Stimulated activated memory B cell treated with anti-CD40 and anti-IgM and Interleukin-4, amounts not matched to agents 10 μg/mL and 1 μg/mL and 100 μg/mL, for 72 hours (primary cell): ENCODE measurements around the gene RAD51D.

Experiments
- ATAC-seq: fragments of 150-1000 bp; cut with Tn5 transposase; 2 replicates; pipeline ENCODE4 v1.10.0; 2021
- H3K27ac Mint-ChIP-seq: one replicate; pipeline ENCODE4 v1.8.0; 2022; ENCODE audit warnings: mild to moderate bottlenecking, mixed read lengths
- H3K27me3 Mint-ChIP-seq: one replicate; pipeline ENCODE4 v1.8.0; 2022; ENCODE audit warnings: mixed read lengths
- H3K36me3 Mint-ChIP-seq: one replicate; pipeline ENCODE4 v1.8.0; 2022; ENCODE audit warnings: mixed read lengths
- H3K4me1 Mint-ChIP-seq: one replicate; pipeline ENCODE4 v1.8.0; 2022; ENCODE audit warnings: mixed read lengths
- H3K4me3 Mint-ChIP-seq: one replicate; pipeline ENCODE4 v1.8.0; 2022; ENCODE audit warnings: mild to moderate bottlenecking, moderate library complexity, mixed read lengths
- H3K9me3 Mint-ChIP-seq: one replicate; pipeline ENCODE4 v1.8.0; 2022; ENCODE audit warnings: mixed read lengths

RAD51D gene

DNA sequence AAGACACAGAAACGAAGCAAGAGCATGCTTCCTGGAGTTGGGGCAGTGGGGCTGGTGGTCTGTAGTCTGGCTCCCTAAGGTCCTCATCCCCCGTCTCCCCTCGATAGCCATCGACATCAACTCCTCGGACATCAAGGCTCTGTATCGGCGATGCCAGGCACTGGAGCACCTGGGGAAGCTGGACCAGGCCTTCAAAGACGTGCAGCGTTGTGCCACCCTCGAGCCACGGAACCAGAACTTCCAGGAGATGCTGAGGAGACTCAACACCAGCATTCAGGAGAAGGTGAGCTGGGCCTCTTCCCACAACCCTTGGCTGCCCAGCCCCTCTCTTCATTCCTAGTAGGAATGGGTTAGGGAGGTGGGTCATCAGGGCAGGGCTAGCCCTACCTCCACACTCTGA, 30.3 kb upstream of the RAD51D start:
- Mint-ChIP-seq H3K27me3 (peaks cover 30% of the 10 kb centered on the region), H3K4me1 (no peaks in the 10 kb centered on the region), H3K36me3 (no peaks in the 10 kb centered on the region), H3K27ac (no peak overlapping the region), H3K4me3 (no peak overlapping the region), H3K9me3 (no peaks in the 10 kb centered on the region)
- ATAC-seq = no peak

DNA sequence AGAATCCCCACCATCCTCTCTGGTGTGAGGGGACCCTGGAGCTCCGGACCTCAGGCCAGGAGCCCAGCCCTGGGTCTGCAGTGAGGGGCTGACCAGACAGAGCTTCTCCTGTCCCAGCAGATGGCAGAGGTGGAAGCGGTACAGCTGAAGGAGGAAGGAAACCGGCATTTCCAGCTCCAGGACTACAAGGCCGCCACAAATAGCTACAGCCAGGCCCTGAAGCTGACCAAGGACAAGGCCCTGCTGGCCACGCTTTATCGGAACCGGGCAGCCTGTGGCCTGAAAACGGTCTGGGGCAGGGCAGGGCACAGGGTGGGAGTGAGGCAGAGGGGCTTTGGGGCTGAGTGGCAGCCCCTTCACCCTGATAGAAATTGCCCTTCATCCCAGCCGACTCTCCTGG, 28.5 kb upstream of the RAD51D start:
- Mint-ChIP-seq H3K9me3 (no peaks in the 10 kb centered on the region), H3K27me3 (peaks cover 30% of the 10 kb centered on the region), H3K4me1 (no peaks in the 10 kb centered on the region), H3K27ac (no peak overlapping the region), H3K4me3 (no peak overlapping the region), H3K36me3 (no peaks in the 10 kb centered on the region)
- ATAC-seq = no peak

DNA sequence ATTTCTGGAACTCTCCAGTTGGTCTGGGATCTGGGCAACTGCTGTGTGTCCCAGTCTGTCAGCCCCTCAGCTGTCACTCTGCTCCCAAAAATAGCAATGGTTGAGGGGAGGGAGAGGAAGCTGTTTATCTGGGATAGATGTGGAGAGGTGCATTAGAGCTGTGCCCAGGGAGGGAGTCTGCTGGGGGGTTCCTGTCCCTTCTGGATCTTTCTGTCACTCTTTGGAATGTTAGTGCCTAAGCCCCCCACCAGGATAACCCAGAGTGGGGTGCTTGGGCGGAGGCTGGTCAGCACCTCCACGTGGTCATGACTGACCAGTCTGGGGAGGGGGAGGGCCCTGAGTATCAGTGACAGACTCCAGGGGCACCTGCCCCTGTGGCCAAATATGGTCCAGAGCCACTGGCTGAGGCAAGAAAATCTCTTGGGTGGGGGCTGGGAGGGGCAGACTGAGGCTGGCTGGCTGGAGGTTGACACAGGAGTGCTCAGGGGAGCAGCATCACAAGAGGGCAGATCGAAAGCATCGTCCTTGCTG, 27.8 kb upstream of the RAD51D start, which contains the start of gene UNC45B:
Gene UNC45B (plus strand): TSS at position 443 of the 531 bp plus-strand sequence. CDS start 447 bp downstream, outside the sequence.
- no peak for ATAC-seq
- no peak within 1 kb of the TSS for H3K4me3 Mint-ChIP-seq
- no peaks in the 10 kb centered on the region for H3K9me3 Mint-ChIP-seq

DNA sequence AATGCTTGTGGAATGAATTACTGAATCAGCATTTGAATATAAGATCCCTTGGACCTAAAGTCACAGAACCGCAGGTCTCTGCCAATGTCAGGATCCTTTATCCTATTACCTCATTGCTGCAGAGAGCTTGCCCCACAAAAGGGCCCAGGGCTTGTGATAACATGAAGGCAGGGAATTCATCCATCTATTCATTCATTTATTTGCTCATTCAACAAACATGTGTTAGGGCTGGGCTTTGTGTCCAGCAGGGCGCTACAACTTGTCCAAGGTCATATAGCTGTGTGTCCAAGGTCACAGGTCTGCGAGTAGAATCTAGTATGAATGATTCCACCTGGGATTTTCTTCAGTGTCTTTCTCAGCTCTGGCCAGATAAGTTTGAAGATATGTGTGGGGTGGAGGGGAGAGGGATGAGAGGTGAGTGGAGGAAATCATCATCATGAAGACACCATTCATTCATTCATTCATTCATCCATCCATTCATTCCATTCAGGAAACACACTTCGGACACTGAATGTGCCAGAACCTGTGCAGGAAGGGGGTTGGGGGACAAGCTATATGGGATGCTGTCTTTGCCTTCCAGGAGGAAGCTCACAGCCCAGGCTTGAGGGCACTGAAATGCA, 26.7 kb upstream of the RAD51D start:
- peaks cover 27% of the 10 kb centered on the region for H3K27me3 Mint-ChIP-seq
- H3K36me3 Mint-ChIP-seq = no peaks in the 10 kb centered on the region
- no peak overlapping the region for H3K27ac Mint-ChIP-seq
- ATAC-seq = no peak
- H3K4me3 Mint-ChIP-seq = no peak overlapping the region
- H3K9me3 Mint-ChIP-seq = no peaks in the 10 kb centered on the region
- no peaks in the 10 kb centered on the region for H3K4me1 Mint-ChIP-seq

More for the DNA sequence above, 27.8 kb upstream of the RAD51D start, which contains the start of gene UNC45B:
- H3K4me1 Mint-ChIP-seq = no peaks in the 10 kb centered on the region
- no peaks in the 10 kb centered on the region for H3K36me3 Mint-ChIP-seq
- peaks cover 30% of the 10 kb centered on the region for H3K27me3 Mint-ChIP-seq
- H3K27ac Mint-ChIP-seq = no peak within 1 kb of the TSS

DNA sequence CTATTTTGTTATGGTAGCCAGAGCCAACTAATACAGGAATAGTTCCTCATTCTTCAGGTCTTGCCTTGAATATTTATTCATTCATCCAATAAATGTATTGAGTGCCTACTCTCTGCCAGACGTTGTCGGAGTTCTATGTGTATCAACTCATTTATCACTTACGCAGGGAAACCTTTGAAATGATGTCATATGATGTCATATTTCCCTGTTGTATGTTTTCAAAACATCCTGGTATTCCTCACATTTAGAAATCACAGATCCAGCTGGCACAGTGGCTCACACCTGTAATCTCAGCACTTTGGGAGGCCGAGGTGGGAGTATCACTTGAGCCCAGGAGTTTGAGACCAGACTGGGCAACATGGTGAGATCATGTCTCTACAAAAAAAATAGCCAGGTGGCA, 25.2 kb upstream of the RAD51D start:
- Mint-ChIP-seq H3K27me3 (peaks cover 15% of the 10 kb centered on the region), H3K4me1 (no peaks in the 10 kb centered on the region), H3K4me3 (no peak overlapping the region), H3K9me3 (no peaks in the 10 kb centered on the region), H3K27ac (no peak overlapping the region), H3K36me3 (no peaks in the 10 kb centered on the region)
- no peak for ATAC-seq

DNA sequence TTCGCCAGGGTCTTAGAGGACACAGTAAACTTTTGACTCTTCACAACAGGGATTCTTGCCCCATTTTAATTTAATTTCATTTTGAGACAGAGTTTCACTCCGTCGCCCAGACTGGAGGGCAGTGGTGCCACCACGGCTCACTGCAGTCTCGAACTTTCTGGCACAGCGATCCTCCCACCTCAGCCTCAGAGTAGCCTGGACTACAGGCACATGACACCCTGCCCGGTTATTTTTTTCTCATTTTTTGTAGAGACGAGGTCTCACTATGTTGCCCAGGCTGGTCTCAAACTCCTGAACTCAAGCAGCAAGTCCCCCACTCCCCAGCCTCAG, 22.8 kb upstream of the RAD51D start:
- peak overlapping the region; percentile 75 for H3K27ac Mint-ChIP-seq
- no peak for ATAC-seq
- H3K9me3 Mint-ChIP-seq = no peaks in the 10 kb centered on the region
- H3K27me3 Mint-ChIP-seq = no peaks in the 10 kb centered on the region
- H3K4me3 Mint-ChIP-seq = peak overlapping the region; percentile 83
- H3K4me1 Mint-ChIP-seq = no peaks in the 10 kb centered on the region
- H3K36me3 Mint-ChIP-seq = peaks cover 8% of the 10 kb centered on the region

DNA sequence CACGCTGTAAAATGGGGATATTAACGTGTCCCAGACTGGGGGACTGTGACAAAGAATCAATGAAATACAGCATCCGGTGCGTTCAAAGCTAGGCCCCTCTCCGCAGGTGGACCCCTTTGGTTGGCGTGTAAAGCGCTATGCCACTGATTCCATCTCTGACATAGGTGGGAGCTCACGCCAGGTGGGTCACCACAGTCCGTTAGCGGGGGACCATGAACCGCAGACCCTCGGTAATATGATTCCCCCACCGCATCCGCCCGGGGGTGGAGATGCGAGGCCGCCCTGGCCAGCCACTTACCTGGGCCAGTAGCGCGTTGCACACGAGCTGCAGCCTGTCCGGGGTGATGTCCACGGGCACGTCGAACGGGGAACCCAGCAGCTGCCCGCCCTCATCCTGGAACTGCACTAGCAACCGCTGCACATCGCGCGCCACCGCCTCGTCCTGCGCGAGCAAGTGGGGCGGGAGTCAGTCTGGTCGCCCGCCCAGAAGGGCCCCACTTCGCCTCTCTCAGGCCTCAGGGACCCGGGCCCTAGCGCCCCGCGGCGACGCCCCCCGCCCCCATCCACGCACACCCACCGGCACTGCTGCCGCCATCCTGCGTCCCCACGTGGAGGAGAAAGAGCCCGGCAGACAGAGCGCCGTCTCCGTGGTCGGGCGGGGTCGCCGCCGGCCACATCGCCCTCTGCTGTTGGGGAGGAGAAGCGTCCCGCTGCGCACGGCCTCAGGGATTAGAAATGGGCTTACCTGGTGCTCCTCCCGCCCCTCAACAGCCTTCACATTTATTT, 22.2 kb upstream of the RAD51D start, which contains the start of gene NLE1:
Gene NLE1 (minus strand): TSS at position 623 of the 786 bp plus-strand sequence. CDS start 28 bp downstream, at position 595.
- no peaks in the 10 kb centered on the region for H3K4me1 Mint-ChIP-seq
- H3K9me3 Mint-ChIP-seq = no peaks in the 10 kb centered on the region
- H3K4me3 Mint-ChIP-seq = peak within 1 kb of the TSS; percentile 83
- ATAC-seq = peak; percentile 96
- peaks cover 13% of the 10 kb centered on the region for H3K36me3 Mint-ChIP-seq
- H3K27me3 Mint-ChIP-seq = no peaks in the 10 kb centered on the region
- H3K27ac Mint-ChIP-seq = peak within 1 kb of the TSS; percentile 75

DNA sequence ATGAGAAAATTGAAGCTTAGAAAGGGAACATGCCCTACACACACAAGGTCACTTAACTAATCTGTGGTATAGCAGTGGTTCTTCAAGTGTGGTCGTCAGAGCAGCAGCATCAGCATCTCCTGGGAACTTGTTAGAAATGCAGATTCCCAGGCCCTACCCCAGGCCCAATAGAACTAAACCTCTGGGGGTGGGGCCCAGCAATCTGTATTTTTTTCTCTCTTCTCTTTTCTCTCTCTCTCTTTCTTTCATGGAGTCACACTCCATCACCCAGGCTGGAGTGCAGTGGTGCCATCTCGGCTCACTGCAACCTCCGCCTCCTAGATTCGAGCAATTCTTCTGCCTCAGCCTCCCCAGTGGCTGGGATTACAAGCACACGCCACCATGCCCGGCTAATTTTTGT, 18.6 kb upstream of the RAD51D start:
- H3K4me1 Mint-ChIP-seq = no peaks in the 10 kb centered on the region
- H3K36me3 Mint-ChIP-seq = peaks cover 50% of the 10 kb centered on the region
- no peaks in the 10 kb centered on the region for H3K27me3 Mint-ChIP-seq
- no peaks in the 10 kb centered on the region for H3K9me3 Mint-ChIP-seq
- ATAC-seq = no peak
- no peak overlapping the region for H3K4me3 Mint-ChIP-seq
- H3K27ac Mint-ChIP-seq = no peak overlapping the region

DNA sequence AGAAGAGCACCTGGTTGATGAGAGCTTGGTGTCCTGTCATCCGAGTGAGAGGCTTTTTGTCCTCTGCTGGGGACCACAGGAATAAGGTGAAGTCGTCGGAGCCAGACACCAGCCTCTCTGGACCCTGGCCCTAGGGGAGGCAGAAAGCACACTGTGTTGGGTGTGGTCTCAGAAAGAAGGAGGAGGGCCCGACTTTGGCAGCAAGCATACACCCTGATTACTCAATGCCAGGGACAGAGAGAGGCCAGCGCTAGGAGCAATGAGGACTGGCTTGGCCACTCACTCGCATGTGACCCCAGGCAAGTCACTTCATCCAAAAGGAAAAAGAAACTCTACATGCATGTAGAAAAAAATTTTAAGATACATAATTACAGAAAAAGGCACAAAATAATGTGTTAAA, 15.7 kb upstream of the RAD51D start:
- Mint-ChIP-seq H3K27ac (no peak overlapping the region), H3K36me3 (peaks cover 61% of the 10 kb centered on the region), H3K4me1 (no peaks in the 10 kb centered on the region), H3K9me3 (no peaks in the 10 kb centered on the region), H3K4me3 (no peak overlapping the region), H3K27me3 (no peaks in the 10 kb centered on the region)
- no peak for ATAC-seq

DNA sequence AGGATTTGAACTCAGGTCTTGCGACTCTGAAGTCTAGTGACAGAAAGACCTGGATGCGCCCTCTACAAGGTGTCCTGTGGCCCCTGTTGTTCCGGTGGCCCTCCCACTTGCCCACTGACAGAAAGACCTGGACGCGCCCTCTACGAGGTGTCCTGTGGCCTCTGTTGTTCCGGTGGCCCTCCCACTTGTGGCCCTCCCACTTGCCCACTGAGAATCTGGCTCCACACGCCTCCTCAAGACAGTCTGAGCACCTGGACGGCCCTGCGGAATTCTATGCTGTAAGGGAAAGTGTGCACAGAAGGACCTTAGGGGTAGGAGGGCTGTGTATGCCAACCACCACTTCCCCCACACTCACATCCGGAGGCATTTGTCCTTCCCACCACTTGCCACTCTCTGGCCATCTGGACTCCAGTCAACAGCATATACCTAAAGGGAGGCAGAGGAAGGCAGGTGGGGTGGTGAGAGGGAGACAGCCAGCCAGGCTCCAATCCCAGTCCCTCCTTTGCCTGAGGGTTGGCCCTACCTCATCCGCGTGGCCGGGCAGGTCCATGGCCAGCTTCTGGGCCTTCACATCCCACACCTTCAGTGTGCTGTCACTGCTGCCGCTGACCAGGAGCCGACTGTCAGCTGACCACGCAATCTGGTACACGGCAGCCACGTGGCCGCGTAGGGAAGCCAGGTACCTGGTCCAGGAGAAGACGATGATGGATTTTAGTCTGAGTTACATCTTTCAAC, 13.3 kb upstream of the RAD51D start:
- H3K9me3 Mint-ChIP-seq = no peaks in the 10 kb centered on the region
- no peaks in the 10 kb centered on the region for H3K4me1 Mint-ChIP-seq
- peaks cover 54% of the 10 kb centered on the region for H3K36me3 Mint-ChIP-seq
- no peak overlapping the region for H3K4me3 Mint-ChIP-seq
- no peak for ATAC-seq
- peak overlapping the region; percentile 23 for H3K27ac Mint-ChIP-seq
- no peaks in the 10 kb centered on the region for H3K27me3 Mint-ChIP-seq

DNA sequence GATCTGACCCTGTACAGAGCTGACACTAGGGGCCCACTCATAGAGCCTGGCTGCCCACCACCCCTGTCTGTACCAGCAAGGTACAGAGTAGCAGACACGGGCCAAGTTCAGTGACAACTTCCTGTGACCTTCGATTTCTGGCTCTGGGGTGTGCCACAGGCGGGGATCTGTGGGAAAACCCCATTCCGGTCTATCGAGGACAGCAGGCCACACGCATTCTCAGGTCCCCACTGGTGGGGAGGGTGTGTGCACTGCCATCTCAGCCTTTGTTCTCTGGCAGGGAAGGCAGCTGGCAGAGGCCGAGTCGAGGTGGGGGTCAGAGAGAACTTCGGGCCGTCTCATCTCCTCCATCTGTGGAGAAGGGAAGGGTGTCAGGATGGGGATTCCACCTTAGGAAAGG, 12.4 kb upstream of the RAD51D start:
- no peak for ATAC-seq
- no peaks in the 10 kb centered on the region for H3K4me1 Mint-ChIP-seq
- H3K36me3 Mint-ChIP-seq = peaks cover 57% of the 10 kb centered on the region
- H3K9me3 Mint-ChIP-seq = no peaks in the 10 kb centered on the region
- peak overlapping the region; percentile 23 for H3K27ac Mint-ChIP-seq
- no peaks in the 10 kb centered on the region for H3K27me3 Mint-ChIP-seq
- H3K4me3 Mint-ChIP-seq = no peak overlapping the region

DNA sequence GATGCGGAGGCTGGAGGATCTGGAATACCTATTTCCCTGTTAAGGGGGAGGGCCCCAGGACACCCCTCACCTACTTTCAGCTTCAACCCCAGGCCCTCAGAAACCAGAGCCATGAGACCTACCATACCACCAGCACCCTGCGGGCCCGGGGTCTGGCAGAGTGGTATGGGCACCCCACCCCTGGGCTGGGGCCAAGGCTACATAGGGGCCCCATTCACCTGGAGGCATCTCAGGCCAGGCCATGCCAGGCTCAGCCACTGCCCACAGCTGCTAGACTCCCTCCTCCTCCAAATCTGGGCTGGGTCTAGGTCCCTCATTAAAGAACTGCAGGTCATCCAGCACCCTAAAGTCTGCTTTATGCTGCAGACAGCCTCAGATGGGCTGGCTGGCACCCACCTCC, 10.7 kb upstream of the RAD51D start:
- no peaks in the 10 kb centered on the region for H3K9me3 Mint-ChIP-seq
- ATAC-seq = peak; percentile 58
- no peaks in the 10 kb centered on the region for H3K27me3 Mint-ChIP-seq
- no peak overlapping the region for H3K27ac Mint-ChIP-seq
- no peak overlapping the region for H3K4me3 Mint-ChIP-seq
- peaks cover 40% of the 10 kb centered on the region for H3K36me3 Mint-ChIP-seq
- no peaks in the 10 kb centered on the region for H3K4me1 Mint-ChIP-seq

DNA sequence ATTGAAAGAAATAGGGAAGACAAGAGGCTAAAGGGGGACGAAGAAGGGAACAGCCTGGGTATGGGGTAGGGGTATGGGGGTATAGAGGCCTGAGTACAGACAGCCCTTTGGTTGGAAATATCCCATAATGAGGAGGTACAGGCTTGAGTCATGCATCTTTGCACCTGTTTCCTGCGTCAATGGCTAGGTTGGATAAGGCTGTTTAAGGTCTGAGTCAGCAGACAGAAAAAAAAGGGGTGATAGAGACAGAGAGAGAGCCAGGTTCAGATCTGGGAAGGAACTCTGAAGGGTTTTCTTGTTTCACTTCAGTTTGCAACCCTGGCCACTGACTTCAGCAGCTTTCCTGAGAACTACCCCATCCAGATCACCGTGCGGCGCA, 10.3 kb upstream of the RAD51D start:
- H3K9me3 Mint-ChIP-seq = no peaks in the 10 kb centered on the region
- ATAC-seq = peak; percentile 22
- no peaks in the 10 kb centered on the region for H3K27me3 Mint-ChIP-seq
- H3K27ac Mint-ChIP-seq = no peak overlapping the region
- peaks cover 36% of the 10 kb centered on the region for H3K36me3 Mint-ChIP-seq
- H3K4me1 Mint-ChIP-seq = no peaks in the 10 kb centered on the region
- no peak overlapping the region for H3K4me3 Mint-ChIP-seq

DNA sequence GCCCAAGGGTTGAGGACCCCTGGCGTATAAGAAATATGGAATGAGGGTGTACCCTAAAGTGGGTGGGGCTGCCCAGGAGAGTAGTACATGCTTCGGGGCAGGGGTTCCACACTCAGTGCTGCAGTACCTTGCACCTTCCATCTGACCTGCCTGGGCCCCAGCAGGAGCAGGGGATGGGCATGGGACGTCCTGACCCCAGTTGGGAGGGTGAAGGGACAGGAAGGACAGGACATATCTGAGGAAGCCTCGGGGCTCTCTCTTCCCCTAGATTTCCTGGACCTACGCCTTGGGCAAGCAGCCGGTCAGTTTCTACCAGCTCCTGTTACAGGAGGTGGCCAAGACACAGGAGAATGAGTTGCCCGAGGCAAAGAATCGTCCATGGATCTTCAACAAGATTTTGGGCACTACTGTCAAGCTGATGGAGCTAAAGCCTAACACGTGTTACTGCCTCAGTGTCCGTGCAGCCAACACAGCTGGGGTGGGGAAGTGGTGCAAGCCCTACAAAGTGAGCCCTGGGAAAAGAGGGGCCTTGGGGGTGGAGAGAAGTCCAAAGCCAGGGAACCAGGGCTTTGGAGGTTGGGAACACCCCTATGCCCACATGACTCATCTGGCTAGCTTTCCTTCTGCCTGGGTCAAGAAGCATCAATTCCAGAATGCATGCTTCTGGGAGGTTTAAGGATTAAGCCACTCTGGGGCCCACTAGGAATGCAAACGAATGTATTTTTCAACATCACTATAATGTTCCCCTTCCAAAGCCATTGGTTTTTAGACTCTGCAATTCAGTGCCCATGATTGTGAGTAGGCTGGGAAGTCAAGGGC, 9.7 kb upstream of the RAD51D start:
- H3K9me3 Mint-ChIP-seq = no peaks in the 10 kb centered on the region
- no peaks in the 10 kb centered on the region for H3K27me3 Mint-ChIP-seq
- no peak overlapping the region for H3K27ac Mint-ChIP-seq
- H3K4me1 Mint-ChIP-seq = no peaks in the 10 kb centered on the region
- ATAC-seq = no peak
- no peak overlapping the region for H3K4me3 Mint-ChIP-seq
- peaks cover 30% of the 10 kb centered on the region for H3K36me3 Mint-ChIP-seq
